Measurements from ENCODE around the gene UBE2Q2.

The UBE2Q2 gene

DNA sequence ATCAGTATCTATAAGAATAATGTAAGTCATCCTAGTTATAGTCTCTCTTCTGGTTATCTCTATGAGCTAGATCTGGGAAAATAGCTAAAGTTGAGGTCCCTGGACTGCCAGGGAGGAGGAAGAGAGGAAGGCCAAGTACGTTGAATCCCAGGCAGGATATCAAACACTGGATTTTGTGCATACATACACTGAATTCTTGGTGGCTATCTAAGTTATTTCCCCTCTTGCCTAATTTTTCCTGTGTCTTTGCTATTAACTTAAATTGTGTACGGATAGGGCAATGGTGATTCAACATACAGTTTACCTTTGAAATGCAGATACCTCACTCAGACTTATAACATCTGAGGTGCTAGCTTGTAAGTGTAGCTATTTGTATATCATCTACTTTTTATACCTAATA lies 87.6 kb downstream of the UBE2Q2 start:
- DNase-seq (ENCODE audit: low spot score), result no peak
- in situ Hi-C loops (cut with MboI; ENCODE audit: low sequenced_read_pairs, unreplicated experiment), result no loop called here
- TF ChIP-seq CTCF (IDR thresholded peaks at IDR 0.05; ENCODE audit: borderline replicate concordance, control extremely low read depth, extremely low read depth, insufficient read depth, missing control alignments), result no peak

DNA sequence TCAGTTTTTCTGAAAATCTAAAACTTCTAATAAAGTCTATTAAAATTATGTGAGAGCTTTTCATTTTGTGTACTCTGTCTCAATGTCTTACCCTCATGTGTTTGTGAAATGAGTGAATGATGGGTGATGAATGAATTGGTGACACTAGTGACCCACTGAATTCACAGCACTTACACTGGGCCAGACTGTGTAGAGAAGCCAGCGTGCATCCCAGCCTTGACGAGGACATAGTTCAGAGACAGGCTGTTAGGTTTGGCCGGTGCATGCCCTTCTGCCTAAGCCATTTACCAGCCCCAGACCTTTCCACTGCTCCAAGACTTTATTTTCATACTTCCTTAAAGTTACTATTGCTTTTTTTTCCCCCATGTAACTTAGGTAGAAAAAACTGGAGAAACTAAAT lies 99.2 kb downstream of the UBE2Q2 start:
- DNase-seq (ENCODE audit: low spot score), result no peak
- TF ChIP-seq CTCF (IDR thresholded peaks at IDR 0.05; ENCODE audit: borderline replicate concordance, control extremely low read depth, extremely low read depth, insufficient read depth, missing control alignments), result no peak
- in situ Hi-C loops (cut with MboI; ENCODE audit: low sequenced_read_pairs, unreplicated experiment), result no loop called here

- in situ Hi-C loops (cut with MboI; ENCODE audit: low sequenced_read_pairs, unreplicated experiment), result no loop called here
- no peak for DNase-seq (ENCODE audit: low spot score)
- TF ChIP-seq CTCF (IDR thresholded peaks at IDR 0.05; ENCODE audit: borderline replicate concordance, control extremely low read depth, extremely low read depth, insufficient read depth, missing control alignments), result no peak
Measured at GRCh38 chr15:75943246-75943645, 100.0 kb downstream of the UBE2Q2 start.

DNA sequence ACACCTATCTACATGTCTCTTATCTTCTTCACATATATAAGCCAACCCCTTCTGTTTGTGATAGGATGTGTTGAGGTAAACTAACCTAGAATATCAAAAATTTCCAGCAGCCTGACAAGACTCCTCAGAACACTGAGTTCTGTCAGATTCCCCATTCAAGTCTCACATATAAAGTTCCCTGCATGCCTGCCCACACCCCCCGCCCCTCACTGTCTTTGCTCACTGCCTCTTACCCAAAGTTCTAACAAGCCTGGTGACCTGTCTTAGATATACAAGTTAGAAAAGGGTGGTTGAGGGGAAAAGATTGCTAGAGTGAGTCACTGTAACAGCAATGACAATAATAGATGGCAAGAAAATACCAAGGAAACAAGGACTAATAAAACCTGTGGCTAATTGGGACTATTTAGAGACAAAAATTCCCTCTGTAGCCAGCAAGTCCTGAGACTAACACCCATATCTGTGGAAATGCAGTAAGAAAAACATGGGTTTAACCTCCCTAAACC lies 100.5 kb downstream of the UBE2Q2 start:
- DNase-seq (ENCODE audit: low spot score), result no peak
- in situ Hi-C loops (cut with MboI; ENCODE audit: low sequenced_read_pairs, unreplicated experiment), result no loop called here
- no peak for TF ChIP-seq CTCF (IDR thresholded peaks at IDR 0.05; ENCODE audit: borderline replicate concordance, control extremely low read depth, extremely low read depth, insufficient read depth, missing control alignments)

DNA sequence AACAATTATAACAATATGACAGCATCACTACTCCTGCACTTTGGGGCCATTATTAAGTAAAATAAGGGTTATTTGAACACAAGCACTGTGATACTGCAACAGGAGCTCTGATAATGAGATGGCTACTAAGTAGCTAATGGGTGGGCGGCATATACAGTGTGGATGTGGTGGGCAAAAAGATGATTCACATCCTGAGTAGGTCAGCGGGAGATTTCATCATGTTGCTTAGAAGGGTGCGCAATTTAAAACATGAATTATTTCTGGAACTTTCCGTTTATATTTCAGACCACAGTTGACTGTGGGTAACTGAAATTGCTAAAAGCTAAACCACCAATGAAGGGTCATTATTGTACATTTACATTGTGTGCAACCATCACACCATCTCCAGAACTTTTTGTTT lies 102.7 kb downstream of the UBE2Q2 start:
- in situ Hi-C loops (cut with MboI; ENCODE audit: low sequenced_read_pairs, unreplicated experiment), result no loop called here
- TF ChIP-seq CTCF (IDR thresholded peaks at IDR 0.05; ENCODE audit: borderline replicate concordance, control extremely low read depth, extremely low read depth, insufficient read depth, missing control alignments), result no peak
- DNase-seq (ENCODE audit: low spot score), result no peak

GRCh38 chr15:75947092-75947491 lies 103.8 kb downstream of the UBE2Q2 start:
- in situ Hi-C loops (cut with MboI; ENCODE audit: low sequenced_read_pairs, unreplicated experiment), result no loop called here
- no peak for TF ChIP-seq CTCF (IDR thresholded peaks at IDR 0.05; ENCODE audit: borderline replicate concordance, control extremely low read depth, extremely low read depth, insufficient read depth, missing control alignments)
- DNase-seq (ENCODE audit: low spot score), result no peak

All from GM13976 (cell line).